Measurements from ENCODE around the gene PCDHB1. TPM values are rescaled to one million over a fixed set of nuclear protein-coding genes. Genes with fewer than 3 reads are reported as not detected.
"Not testable (repeated sequence)": the region's sequence is repeated elsewhere in the genome, so short reads cannot be mapped to it uniquely, and the experiment has no call there.

The PCDHB1 gene
- total RNA-seq, 2 experiments from 2014 or later: not detected

GRCh38 chr5:141077826-141078225 is 26.7 kb downstream of the PCDHB1 start:
- ChIA-PET CTCF (no interaction called here), POLR2A (no interaction called here)

GRCh38 chr5:141082228-141082627 is 31.1 kb downstream of the PCDHB1 start:
- ChIA-PET POLR2A (no interaction called here), CTCF (interaction anchor here (0.7 kb wide), 1 partner anchor 344 kb away, joined by 5 read pairs; no protein-coding TSS in a partner anchor)

GRCh38 chr5:141084487-141084989 is 33.4 kb downstream of the PCDHB1 start:
- ChIA-PET CTCF (no interaction called here), POLR2A (no interaction called here)

- CTCF ChIA-PET: no interaction called here
These were observed 43.5 kb downstream of the PCDHB1 start, which contains the start of gene PCDHB2 for GRCh38 chr5:141094481-141095262. PCDHB2 (plus strand) TSS chr5:141094615; CDS start chr5:141094791, 176 bp downstream.

GRCh38 chr5:141095263-141095641 is 44.1 kb downstream of the PCDHB1 start:
- CTCF ChIA-PET: no interaction called here

More at GRCh38 chr5:141094481-141095262, 43.5 kb downstream of the PCDHB1 start, which contains the start of gene PCDHB2:
- POLR2A ChIA-PET: no interaction called here

GRCh38 chr5:141096181-141096580 is 45.0 kb downstream of the PCDHB1 start:
- CTCF ChIA-PET, POLR2A ChIA-PET: not testable (repeated sequence)

More at GRCh38 chr5:141095263-141095641, 44.1 kb downstream of the PCDHB1 start:
- POLR2A ChIA-PET: no interaction called here

- POLR2A ChIA-PET, CTCF ChIA-PET: not testable (repeated sequence)
These were observed 45.4 kb downstream of the PCDHB1 start for GRCh38 chr5:141096586-141096985.

- ChIA-PET POLR2A (no interaction called here), CTCF (no interaction called here)
These were observed 49.1 kb downstream of the PCDHB1 start, which contains the start of gene PCDHB3 for GRCh38 chr5:141100243-141100805. PCDHB3 (plus strand) TSS chr5:141100473; CDS start chr5:141100650, 177 bp downstream.

GRCh38 chr5:141101059-141101458 is 49.9 kb downstream of the PCDHB1 start:
- CTCF ChIA-PET: no interaction called here
- POLR2A ChIA-PET: no interaction called here

GRCh38 chr5:141102070-141102469 is 50.9 kb downstream of the PCDHB1 start:
- POLR2A ChIA-PET, CTCF ChIA-PET: not testable (repeated sequence)

GRCh38 chr5:141102471-141102870 is 51.3 kb downstream of the PCDHB1 start:
- CTCF ChIA-PET, POLR2A ChIA-PET: not testable (repeated sequence)

GRCh38 chr5:141105350-141105749 is 54.2 kb downstream of the PCDHB1 start:
- ChIA-PET CTCF (no interaction called here), POLR2A (no interaction called here)

Other genes starting within 250 kb of the PCDHB1 start
- not detected for gene PCDHA4, start 244.3 kb upstream of the PCDHB1 start, total RNA-seq
- gene PCDHA5, start 229.8 kb upstream of the PCDHB1 start, total RNA-seq: not detected
- gene PCDHA6, start 223.4 kb upstream of the PCDHB1 start, total RNA-seq: not detected
- not detected for gene PCDHA7, start 217.1 kb upstream of the PCDHB1 start, total RNA-seq
- gene PCDHA8, start 210.2 kb upstream of the PCDHB1 start, total RNA-seq: not detected
- not detected for gene PCDHA9, start 203.0 kb upstream of the PCDHB1 start, total RNA-seq
- gene PCDHA10, start 195.5 kb upstream of the PCDHB1 start, total RNA-seq: not detected
- not detected for gene PCDHA11, start 182.4 kb upstream of the PCDHB1 start, total RNA-seq
- gene PCDHA12, start 176.1 kb upstream of the PCDHB1 start, total RNA-seq: not detected
- gene PCDHA13, start 169.2 kb upstream of the PCDHB1 start, total RNA-seq: not detected
- gene PCDHAC1, start 125.1 kb upstream of the PCDHB1 start, total RNA-seq: not detected
- gene PCDHAC2, start 84.9 kb upstream of the PCDHB1 start, total RNA-seq: not detected
- not detected for gene PCDHB2, start 43.2 kb downstream of the PCDHB1 start, total RNA-seq
- not detected for gene PCDHB3, start 49.1 kb downstream of the PCDHB1 start, total RNA-seq
- gene PCDHB4, start 70.4 kb downstream of the PCDHB1 start, total RNA-seq: not detected
- gene PCDHB5, start 83.8 kb downstream of the PCDHB1 start, total RNA-seq: not detected
- not detected for gene PCDHB6, start 98.7 kb downstream of the PCDHB1 start, total RNA-seq
- gene PCDHB7, start 121.3 kb downstream of the PCDHB1 start, total RNA-seq: not detected
- gene PCDHB8, start 126.4 kb downstream of the PCDHB1 start, total RNA-seq: not detected
- not detected for gene PCDHB16, start 131.0 kb downstream of the PCDHB1 start, total RNA-seq
- gene PCDHB9, start 135.8 kb downstream of the PCDHB1 start, total RNA-seq: not detected
- gene PCDHB10, start 141.0 kb downstream of the PCDHB1 start, total RNA-seq: not detected
- gene PCDHB11, start 148.3 kb downstream of the PCDHB1 start, total RNA-seq: not detected
- gene PCDHB12, start 157.3 kb downstream of the PCDHB1 start, total RNA-seq: not detected
- gene PCDHB13, start 162.5 kb downstream of the PCDHB1 start, total RNA-seq: not detected
- gene PCDHB14, start 172.0 kb downstream of the PCDHB1 start, total RNA-seq: not detected
- not detected for gene PCDHB15, start 194.0 kb downstream of the PCDHB1 start, total RNA-seq

Data from activated CD8-positive, alpha-beta memory T cell treated with anti-CD3 and anti-CD28 coated beads for 36 hours (primary cell).